Fibroblast of mammary gland (primary cell): Measurements from ENCODE around the gene HS2ST1.

Experiments
- DNase-seq: peaks from one replicate; pipeline ENCODE4 v3.0.0-alpha.2; 2010; ENCODE audit warnings: low read depth
- H3K4me3 ChIP-seq: 2 replicates; pipeline ENCODE4 v1.5.1; 2011; ENCODE audit warnings: low read depth, mild to moderate bottlenecking, low read length, moderate library complexity; ENCODE audit not compliant: control insufficient read depth
- TF ChIP-seq, protein P1 (sequence below): conservative IDR thresholded peaks from 2 replicates; pipeline ENCODE4 v1.5.1; 2011; ENCODE audit warnings: low read depth, low read length, inconsistent platforms; ENCODE audit not compliant: control insufficient read depth, insufficient read depth

Gene HS2ST1

DNA sequence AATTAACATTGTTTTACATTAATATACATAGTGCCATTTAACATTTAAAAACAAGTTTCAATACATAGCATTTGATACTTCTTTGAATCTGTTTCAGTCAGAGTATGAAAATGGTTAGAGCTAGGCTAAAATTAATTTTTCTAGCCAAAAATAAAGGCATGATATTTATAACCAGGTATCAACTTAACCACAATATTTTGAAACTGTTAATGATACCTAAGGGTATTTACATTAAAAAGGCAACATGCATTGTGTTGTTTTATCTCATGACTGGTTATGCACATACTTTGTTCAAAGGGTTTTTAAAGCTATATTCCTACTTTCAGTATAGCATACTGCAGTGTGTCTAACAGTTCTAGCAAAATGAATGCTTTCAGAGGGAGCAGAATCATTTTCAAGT lies 130.0 kb downstream of the HS2ST1 start:
- TF ChIP-seq, protein P1, sequence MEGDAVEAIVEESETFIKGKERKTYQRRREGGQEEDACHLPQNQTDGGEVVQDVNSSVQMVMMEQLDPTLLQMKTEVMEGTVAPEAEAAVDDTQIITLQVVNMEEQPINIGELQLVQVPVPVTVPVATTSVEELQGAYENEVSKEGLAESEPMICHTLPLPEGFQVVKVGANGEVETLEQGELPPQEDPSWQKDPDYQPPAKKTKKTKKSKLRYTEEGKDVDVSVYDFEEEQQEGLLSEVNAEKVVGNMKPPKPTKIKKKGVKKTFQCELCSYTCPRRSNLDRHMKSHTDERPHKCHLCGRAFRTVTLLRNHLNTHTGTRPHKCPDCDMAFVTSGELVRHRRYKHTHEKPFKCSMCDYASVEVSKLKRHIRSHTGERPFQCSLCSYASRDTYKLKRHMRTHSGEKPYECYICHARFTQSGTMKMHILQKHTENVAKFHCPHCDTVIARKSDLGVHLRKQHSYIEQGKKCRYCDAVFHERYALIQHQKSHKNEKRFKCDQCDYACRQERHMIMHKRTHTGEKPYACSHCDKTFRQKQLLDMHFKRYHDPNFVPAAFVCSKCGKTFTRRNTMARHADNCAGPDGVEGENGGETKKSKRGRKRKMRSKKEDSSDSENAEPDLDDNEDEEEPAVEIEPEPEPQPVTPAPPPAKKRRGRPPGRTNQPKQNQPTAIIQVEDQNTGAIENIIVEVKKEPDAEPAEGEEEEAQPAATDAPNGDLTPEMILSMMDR: no peak
- H3K4me3 ChIP-seq: no peak overlapping the region
- no peak for DNase-seq

DNA sequence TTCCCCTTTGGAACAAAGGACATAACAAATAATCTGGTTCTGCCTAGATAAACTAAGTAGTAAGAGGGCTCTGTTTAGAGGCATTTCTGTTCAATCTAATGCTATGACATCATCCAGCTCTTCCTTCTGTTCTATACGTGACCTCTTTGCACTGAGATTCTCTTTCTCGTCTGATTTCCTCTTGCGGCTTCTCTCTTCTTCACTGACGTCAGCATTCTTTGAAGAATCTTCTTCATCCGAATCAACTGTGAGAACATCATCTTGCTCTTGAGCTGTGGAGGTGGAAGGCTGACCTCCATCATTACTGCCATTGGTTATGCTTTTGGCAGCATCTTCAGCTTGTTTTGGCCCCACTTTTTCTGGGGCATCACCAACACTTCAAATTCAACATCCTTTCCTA lies 130.4 kb downstream of the HS2ST1 start:
- TF ChIP-seq, protein P1: no peak
- no peak for DNase-seq
- no peak overlapping the region for H3K4me3 ChIP-seq

DNA sequence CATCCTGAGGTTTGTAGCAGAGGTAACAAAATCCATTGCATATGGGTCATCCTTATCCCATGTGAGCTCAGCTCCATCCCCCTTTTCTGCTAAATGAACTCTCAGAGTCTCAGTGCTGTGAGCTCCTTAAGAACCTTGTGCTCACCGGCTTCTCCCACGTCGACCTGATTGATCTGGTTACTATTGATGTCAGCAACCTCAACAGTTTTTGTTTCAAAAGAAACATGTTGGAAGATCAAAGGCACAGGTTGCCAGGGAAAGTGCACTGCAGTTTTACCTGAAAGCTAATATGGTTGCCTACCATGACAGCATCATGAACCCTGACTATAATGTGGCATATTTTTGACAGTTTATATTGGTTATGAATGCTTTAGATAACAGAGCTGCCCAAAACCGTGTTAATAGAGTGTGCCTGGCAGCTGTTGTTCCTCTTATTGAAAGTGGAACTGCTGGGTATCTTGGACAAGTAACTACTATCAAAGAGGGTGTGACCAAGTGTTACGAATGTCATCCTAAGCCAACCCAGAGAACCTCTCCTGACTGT lies 131.4 kb downstream of the HS2ST1 start:
- no peak overlapping the region for H3K4me3 ChIP-seq
- TF ChIP-seq, protein P1: no peak
- DNase-seq: peak; percentile 20

DNA sequence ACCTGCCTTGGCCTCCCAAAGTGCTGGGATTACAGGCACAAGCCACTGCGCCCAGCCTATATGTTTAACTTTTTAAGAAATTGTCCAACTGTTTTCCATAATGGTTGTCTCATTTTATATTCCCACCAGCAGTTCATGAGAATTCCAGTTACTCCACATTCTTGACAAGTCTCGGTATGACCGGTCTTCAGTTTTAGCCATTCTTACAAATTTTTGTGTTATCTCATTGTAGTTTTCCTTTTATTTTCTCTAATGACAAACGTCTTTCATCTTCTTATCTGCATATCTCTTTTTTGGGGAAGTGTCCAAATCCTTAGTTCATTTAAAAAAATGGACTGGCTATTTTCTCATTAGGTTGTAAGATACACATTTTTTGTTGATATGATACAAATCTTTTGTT lies 132.5 kb downstream of the HS2ST1 start:
- DNase-seq: no peak
- TF ChIP-seq, protein P1: no peak
- H3K4me3 ChIP-seq: no peak overlapping the region

DNA sequence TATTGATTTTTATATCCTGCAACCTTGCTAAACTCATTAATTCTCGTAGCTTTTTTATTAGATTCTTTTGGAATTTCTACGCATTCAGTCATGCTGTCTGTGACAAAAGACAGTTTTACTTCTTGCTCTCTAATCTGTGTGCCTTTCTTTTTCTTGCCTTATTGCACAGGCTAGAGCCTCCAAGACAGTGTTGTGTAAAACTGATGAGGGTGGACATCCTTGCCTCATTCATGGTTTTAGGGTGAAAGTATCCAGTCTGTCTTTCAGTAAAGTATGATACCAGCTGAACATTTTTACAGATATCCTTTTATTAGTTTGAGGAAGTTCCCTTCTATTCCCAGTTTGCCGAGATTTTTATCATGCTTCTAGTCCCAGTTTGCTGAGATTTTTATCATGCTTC lies 133.8 kb downstream of the HS2ST1 start:
- TF ChIP-seq, protein P1: no peak
- H3K4me3 ChIP-seq: no peak overlapping the region
- no peak for DNase-seq

DNA sequence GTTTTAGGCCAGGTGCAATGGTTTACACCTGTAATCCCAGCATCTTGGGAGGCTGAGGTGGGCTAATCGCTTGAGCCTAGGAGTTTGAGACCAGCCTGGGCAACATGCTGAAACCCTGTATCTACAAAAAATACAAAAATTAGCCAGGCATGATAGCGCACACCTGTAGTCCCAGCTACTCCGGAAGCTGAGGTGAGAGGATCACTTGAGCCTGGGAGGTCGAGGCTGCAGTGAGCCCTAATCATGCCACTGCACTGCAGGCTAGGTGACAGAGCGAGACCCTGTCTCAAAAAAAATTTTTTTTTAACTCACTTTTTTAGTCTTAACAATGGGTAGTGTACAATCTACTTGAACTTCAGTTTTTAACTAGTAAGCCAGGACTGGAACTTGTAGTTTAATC lies 137.5 kb downstream of the HS2ST1 start:
- TF ChIP-seq, protein P1: no peak
- DNase-seq: no peak
- H3K4me3 ChIP-seq: no peak overlapping the region

DNA sequence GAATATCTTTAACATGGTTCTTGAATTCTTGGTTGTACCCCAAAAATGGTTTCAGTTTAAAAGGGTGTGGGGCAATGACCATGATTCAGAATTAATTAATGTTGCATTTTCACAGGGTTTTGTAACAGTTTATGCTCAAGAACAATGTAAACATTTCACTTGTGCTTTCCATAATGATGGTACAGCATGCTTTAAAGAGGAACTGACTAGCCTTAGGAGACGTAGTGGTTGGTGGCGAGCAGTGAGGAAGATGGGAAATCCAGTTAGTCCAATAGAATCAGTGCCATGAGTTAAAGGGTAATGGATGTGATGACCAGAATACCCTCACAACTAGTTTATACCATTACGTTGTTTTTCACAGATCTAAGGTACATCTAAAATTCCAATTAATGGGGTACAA lies 138.0 kb downstream of the HS2ST1 start:
- DNase-seq: no peak
- TF ChIP-seq, protein P1: no peak
- H3K4me3 ChIP-seq: no peak overlapping the region
